GM21381 (cell line): ENCODE results near the gene PON1.
A peak's percentile ranks its signal among the peaks of the same experiment; 100 is the strongest.

Experiments
- ATAC-seq: cut with Tn5 transposase; IDR thresholded peaks from one replicate; pipeline ENCODE4 v1.9.1; 2021; ENCODE audit warnings: mild to moderate bottlenecking, moderate library complexity; ENCODE audit not compliant: unreplicated experiment

The PON1 gene

GRCh38 chr7:95324431-95324830 is at the start of gene PON1:
Gene PON1 (minus strand): TSS chr7:95324532. CDS start chr7:95324475, 57 bp downstream.
- ATAC-seq, result peak; percentile 71

DNA sequence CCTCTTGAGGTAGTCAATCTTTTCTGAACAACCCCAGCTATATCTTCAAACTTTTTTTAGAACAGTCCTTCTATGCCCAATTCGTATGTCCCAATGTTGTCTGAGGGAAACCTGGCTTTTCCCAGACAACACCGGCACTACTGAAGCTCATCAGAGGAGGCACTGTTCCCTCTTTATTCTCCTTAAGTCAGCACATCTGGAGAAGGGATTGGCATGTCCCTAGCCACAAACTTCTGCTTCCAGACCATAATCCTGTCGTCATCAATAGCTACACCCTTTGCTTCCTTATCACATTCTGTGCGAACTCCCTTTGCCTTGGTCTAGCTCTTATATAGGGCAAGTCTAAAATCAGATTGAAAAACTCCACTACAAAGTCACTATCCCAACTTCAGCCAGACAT is 49.0 kb upstream of the PON1 start:
- no peak for ATAC-seq

DNA sequence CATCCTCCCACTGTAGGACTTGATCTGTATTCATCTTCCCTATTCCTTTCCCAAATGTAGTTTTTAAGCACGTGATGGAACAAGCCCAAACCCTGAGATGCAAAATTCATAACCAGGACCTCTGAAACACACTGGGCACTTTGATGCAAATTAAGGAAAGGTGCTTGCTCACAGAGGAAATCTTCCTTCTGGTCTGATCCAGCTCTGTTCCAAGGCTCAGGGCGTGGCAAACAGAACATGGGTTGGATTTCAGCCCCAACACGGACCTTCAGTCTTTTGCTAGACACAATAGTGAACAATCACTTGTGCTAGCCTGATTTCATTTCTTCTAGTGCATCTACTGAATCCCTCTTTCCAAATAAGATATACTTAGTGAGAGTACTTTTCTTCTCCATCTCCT is 43.9 kb upstream of the PON1 start:
- no peak for ATAC-seq

DNA sequence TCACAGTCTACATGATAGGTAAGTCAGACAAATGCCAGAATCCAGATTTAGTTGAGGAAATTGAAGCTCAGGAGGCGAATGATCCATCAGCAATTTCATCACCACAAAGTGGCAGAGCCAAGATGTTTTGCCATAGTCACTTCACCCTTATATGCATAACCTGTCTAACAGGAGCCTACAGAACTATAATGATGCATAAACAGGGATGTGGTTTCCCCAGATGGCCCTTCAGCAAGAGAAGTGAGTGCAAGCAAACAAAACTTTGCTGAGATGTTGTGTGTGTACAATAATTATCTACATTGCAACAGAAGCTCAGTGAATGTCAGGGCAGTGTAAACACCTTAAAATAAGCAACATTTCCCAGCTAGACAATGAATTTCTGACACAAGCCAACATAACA is 43.3 kb upstream of the PON1 start:
- no peak for ATAC-seq

- ATAC-seq, result no peak
These were observed 40.8 kb upstream of the PON1 start for GRCh38 chr7:95365151-95365550.

- no peak for ATAC-seq
These were observed 33.3 kb upstream of the PON1 start for GRCh38 chr7:95357623-95358022.

GRCh38 chr7:95342642-95343307 is 18.4 kb upstream of the PON1 start:
- no peak for ATAC-seq

DNA sequence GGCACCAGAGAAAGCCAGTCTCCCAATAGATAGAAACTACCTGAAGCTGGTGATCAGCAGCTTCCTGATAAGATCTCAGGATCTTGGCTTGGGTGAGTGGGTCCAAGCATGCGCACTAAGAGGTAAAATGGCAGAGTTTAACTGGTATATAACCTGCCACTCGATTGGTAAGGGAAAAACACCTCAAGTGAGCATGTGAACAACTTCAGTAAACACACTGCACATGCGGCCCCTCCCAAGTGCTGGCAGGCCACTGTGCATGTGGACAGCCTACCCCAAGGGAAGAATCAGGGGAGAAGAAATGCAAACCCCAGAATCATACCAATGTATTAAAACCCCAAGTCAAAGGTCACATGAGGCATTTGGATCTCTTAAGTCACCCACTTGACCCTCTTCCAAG is 17.7 kb upstream of the PON1 start:
- no peak for ATAC-seq

DNA sequence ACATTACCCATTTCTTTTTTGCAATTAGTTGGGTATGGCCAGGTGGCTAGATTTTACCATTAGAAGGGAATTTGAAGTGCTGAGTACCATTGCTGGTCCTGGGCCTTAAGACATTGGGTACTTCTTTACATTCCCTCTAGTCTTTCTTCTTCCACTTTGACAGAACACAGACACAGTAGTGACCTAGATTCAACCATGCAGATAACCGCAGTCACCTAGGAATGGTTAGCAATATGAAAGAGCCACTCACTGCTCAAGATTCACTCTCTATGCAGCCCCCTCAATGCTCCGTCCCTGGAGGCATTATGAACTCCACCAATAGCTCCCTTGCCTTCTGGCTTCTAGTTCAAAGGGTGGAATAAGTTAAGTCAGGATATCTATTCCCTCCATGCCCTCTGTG is 16.2 kb upstream of the PON1 start:
- no peak for ATAC-seq

DNA sequence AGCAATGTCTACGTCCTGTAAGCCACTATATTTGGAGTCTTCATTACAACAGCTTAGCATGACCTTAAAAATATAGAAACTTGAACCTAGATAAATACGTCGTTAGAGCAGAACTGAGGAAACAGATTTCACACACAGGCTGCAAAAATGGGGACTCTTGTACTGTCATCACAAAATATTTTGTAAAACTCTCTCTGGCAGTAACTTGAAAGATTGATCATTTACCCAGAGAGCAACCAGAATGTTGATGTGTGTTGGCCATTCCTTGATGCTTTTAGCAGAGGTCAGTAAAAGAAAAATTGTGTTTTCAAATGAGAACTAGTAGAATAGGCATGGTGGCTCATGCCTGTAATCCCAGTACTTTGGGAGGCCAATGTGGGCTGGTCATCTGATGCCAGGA is 14.5 kb upstream of the PON1 start:
- ATAC-seq, result no peak

DNA sequence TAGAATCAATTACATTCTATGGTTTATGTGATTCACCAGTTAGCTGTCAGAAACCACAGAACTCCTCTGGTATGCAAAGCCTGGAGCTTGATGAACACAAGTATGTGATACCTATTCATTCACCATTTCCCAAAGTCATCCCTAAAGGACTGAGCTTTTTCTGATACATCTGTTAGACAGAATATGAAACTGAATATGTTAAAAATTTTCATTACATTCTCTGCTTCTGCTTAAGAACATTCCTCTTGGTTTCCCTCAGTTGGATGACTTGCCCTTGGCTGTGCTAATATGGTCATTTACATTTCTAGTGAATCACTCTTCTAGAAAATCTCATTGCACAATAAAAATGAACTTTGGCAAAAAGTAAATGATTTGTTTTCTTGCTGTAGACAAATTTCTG is 10.8 kb upstream of the PON1 start:
- no peak for ATAC-seq

- no peak for ATAC-seq
These were observed 10.1 kb upstream of the PON1 start for GRCh38 chr7:95334447-95334846.

GRCh38 chr7:95330961-95331337 is 6.6 kb upstream of the PON1 start:
- ATAC-seq, result peak; percentile 18

DNA sequence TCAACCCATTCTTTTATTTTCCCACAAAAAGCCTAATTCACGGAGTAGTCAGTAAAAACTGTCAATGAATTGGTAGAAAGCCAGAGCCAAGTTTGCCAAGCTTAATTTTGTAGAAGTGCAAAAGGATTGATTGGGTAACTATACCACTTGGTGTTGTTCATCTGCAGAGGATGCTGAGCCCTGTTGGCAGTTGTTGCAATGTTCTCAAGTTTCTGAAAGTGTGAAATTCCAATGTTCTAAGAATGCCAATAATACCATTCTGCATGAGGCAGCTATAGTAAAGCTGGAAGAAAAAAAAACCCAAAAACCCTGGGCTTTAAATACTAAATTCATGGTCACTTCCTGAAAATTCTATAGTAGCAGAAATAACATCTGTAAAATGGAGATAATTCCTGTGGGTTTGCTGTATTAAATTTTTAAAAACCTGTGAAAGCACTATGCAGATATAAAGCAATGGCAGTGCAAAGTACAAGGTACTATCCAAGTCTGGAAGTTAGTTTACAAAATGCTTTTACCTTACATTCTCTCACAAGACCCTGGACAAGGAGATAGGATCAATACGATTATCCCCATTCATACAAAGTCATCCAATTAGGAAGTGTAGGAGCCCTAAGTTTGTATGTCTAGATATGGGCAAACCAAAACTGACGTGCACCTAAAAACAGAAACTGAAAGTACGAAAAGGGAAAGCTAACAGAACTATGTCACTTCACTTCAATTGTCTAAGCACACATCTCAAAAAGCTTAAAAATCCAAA is 6.0 kb upstream of the PON1 start:
- ATAC-seq, result peak; percentile 98

DNA sequence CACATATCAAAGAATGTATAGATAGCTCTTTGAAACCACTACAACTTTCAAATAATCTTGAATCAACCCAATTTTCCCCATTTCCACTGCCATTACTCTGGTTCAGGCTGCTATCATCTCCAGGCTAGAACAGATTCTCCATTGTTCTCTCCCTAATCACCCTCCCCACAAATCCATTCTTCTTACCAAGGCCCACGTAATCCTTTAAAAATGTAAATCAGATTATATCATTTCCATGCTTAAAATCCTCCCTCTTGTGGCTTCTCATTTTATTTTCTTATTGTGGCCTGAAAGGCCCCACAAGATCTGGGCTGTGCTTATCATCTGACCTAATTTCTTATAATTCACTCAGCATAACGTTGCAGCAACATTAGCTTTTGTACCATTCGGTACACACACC is 3.0 kb upstream of the PON1 start:
- no peak for ATAC-seq

DNA sequence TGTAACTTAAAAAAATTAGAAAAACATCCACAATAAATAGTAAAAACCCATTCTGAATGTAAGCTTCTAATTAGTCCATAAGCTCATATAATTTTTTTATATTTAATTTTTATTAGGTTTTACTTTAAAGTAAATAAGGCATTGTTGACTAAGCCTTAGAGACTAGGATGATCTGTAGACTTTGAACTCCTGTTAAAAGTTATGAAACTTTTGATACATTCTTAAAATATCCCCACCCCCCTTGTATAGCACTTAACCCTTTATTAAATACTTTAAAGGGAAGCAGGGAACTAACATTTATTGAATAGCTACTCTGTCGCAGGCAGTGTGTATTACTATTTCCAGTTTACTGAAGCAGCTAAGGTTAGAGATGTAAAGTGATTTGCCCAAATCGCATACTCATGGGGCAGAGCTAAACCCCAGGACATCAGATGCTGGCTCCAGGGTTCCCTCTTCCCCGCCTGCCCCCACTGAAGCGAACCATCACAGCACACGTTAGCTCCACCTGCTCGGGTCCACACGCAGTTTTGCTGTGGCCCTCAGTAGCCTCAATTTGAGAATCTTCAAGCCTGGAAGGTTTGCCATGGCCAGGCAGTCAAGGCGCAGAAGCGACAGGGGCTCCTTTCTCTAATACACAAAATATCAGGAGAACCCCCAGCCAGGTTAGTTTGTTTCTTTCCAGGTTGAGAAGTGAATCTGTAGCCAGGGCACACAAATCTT is 762 bp downstream of the PON1 start:
- ATAC-seq, result no peak

GRCh38 chr7:95322854-95323253 is 1.5 kb downstream of the PON1 start:
- ATAC-seq, result no peak

DNA sequence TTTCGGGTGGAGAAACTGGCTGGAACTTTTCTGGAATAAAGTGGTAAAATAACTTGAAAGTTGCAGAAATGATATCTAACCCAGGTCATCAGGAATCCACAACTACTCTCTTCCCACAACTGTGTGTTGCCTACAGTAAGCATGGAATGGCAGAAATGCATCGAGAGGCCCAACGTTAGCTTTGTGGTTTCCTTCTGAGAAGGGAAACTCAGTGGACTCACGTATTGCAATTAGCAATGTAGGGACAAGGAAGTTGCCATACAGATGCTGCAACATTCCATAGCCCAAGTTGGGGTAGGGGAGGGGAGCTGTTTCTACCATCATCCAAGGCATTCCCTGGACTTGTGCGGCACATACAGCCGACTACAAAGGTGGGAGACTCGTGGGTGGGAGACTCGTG is 1.9 kb downstream of the PON1 start:
- ATAC-seq, result no peak

GRCh38 chr7:95321720-95322119 is 2.6 kb downstream of the PON1 start:
- ATAC-seq, result no peak

- ATAC-seq, result no peak
These were observed 3.7 kb downstream of the PON1 start for GRCh38 chr7:95320651-95321050.

DNA sequence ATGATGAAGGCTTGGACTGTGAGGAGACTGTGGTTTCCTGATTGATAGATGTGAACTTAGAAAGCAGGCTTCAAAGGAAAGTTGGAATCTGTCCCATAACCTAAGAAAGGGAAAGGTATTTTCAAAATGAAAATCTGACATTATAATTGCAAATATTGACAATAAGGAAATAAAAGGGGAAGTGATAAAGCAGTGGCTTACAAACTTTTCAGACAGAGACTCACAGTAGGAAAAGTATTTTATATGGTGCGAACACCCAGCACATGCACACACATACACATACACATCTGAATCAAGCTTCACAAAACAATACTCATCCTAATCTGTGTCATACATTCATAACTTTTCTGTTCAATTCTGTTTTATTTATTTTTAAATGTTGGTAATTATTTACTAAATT is 4.8 kb downstream of the PON1 start:
- ATAC-seq, result no peak

GRCh38 chr7:95318501-95319100 is 5.7 kb downstream of the PON1 start:
- no peak for ATAC-seq
